ENCODE results near the gene TRNAU1AP. TPM values are rescaled to one million over a fixed set of nuclear protein-coding genes. Genes with fewer than 3 reads are reported as not detected.
"Not testable (repeated sequence)": the region's sequence is repeated elsewhere in the genome, so short reads cannot be mapped to it uniquely, and the experiment has no call there.

Gene TRNAU1AP
- total and polyA plus RNA-seq, 2 of the 13 experiments (the other 11 are each of a cell fraction or from before 2014, with no cell fraction given), result 29.0 to 42.9 TPM

GRCh38 chr1:28571911-28572310 lies 19.0 kb downstream of the TRNAU1AP start (continued):
- TF ChIP-seq HNRNPLL (IDR thresholded peaks at IDR 0.05; ENCODE audit: low read depth, low read length, poor library complexity, severe bottlenecking), result no peak

DNA sequence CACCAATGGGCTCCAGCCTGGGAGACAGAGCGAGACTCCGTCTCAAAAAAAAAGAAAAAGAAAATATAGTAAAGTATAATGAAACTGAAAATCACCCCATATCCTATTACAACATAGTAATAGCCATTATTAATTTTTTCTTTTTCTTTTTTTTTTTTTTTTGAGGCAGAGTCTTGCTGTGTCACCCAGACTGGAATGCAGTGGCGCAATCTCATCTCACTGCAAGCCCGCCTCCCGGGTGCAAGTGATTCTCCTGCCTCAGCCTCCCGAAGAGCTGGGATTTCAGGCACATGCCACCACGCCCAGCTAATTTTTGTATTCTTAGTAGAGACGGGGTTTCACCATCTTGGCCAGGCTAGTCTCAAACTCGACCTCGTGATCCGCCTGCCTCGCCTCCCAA lies 20.0 kb downstream of the TRNAU1AP start:
- H3K27me3 ChIP-seq (ENCODE audit: control insufficient read depth in 1 of 2, insufficient read depth in 2 of 2, low read length in 2 of 2); H3K4me3 ChIP-seq (replicated peaks in 1 of 3; ENCODE audit: insufficient read depth in 1 of 3, low read depth in 2 of 3, low read length in 3 of 3); H3K9ac ChIP-seq (ENCODE audit: insufficient read depth, low read depth, low read length); FAIRE-seq; ATAC-seq; H2AFZ ChIP-seq (ENCODE audit: low read length); in situ Hi-C loops (cut with HindIII; ENCODE audit: extremely low pct_ligation_motif_present, low pct_unique_long_range_greater_than_20kb); H3K9me3 ChIP-seq (ENCODE audit: low read length); H3K79me2 ChIP-seq (ENCODE audit: insufficient read depth, low read length); CTCF ChIA-PET (ENCODE audit: low intra/inter-chr PET ratio, low total read pairs); DNase-seq (ENCODE audit: low spot score); H3K4me2 ChIP-seq (ENCODE audit: low read depth, low read length); H3K4me1 ChIP-seq (ENCODE audit: insufficient read depth, low read length); intact Hi-C loops (cut with micrococcal nuclease; ENCODE audit: unreplicated experiment); H3K27ac ChIP-seq (ENCODE audit: extremely low read length, insufficient read depth, low read length); BruUV-seq (replicated peaks): not testable (repeated sequence)
- Histone ChIP-seq H4K20me1 (ENCODE audit: insufficient read depth, low read length) (peaks cover 11% of the 10 kb centered on the region), H3K36me3 (replicated peaks in 1 of 2; ENCODE audit: control insufficient read depth in 1 of 2, insufficient read depth in 2 of 2, low read length in 2 of 2) (peaks cover 7 to 28% of the 10 kb centered on the region in 2 experiments)
- WGBS (ENCODE audit: low lambda C conversion rate), result 92% methylated on average over 12 of the region's 12 CpGs
- POLR2A ChIA-PET, result interaction anchor here (1.1 to 2.2 kb wide), 3 partner anchors 9 to 19 kb away, joined by 3 to 16 read pairs (median 4); no protein-coding TSS in a partner anchor

DNA sequence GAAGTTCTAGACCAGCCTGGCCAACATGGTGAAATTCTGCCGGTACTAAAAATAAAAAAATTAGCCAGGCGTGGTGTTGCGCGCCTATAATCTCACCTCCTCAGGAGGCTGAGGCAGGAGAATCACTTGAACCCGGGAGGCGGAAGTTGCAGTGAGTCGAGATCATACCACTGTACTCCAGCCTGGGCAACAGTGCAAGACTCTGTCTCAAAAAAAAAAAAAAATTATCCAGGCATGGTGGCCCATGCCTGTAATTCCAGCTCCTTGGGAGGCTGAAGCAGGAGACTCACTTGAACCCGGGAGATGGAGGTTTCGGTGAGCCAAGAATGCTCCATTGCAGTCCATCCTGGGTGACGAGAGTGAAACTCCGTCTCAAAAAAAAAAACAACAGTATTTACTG lies 20.7 kb downstream of the TRNAU1AP start:
- DNase-seq (ENCODE audit: low spot score) (no peak), FAIRE-seq (no peak), ATAC-seq (no peak)
- H3K27ac ChIP-seq (ENCODE audit: extremely low read length, insufficient read depth, low read length), result no peak overlapping the region
- POLR2A ChIA-PET, result interaction anchor here (0.7 to 1.1 kb wide), 2 partner anchors 9 to 70 kb away, joined by 3 read pairs; no protein-coding TSS in a partner anchor
- WGBS (ENCODE audit: low lambda C conversion rate), result over 99% methylated on average over 11 of the region's 11 CpGs
- in situ Hi-C loops (cut with HindIII; ENCODE audit: extremely low pct_ligation_motif_present, low pct_unique_long_range_greater_than_20kb), result no loop called here
- TF ChIP-seq ZNF720 (CRISPR knock-in tag; IDR thresholded peaks at IDR 0.05) (no peak), NR3C1 (CRISPR knock-in tag; IDR thresholded peaks at IDR 0.05) (no peak), POGK (CRISPR knock-in tag; conservative IDR thresholded peaks at IDR 0.05) (no peak), FOXM1 (CRISPR knock-in tag; IDR thresholded peaks at IDR 0.05) (no peak), DRAP1 (CRISPR knock-in tag; IDR thresholded peaks at IDR 0.05) (no peak), FOXA1 (IDR thresholded peaks at IDR 0.05) (no peak), FOXA1 (CRISPR knock-in tag; IDR thresholded peaks at IDR 0.05) (no peak), ZSCAN25 (CRISPR knock-in tag; IDR thresholded peaks at IDR 0.05) (no peak), ZNF772 (CRISPR knock-in tag; IDR thresholded peaks at IDR 0.05) (no peak), E2F5 (CRISPR knock-in tag; conservative IDR thresholded peaks at IDR 0.05) (no peak)
- TF ChIP-seq, protein P1, sequence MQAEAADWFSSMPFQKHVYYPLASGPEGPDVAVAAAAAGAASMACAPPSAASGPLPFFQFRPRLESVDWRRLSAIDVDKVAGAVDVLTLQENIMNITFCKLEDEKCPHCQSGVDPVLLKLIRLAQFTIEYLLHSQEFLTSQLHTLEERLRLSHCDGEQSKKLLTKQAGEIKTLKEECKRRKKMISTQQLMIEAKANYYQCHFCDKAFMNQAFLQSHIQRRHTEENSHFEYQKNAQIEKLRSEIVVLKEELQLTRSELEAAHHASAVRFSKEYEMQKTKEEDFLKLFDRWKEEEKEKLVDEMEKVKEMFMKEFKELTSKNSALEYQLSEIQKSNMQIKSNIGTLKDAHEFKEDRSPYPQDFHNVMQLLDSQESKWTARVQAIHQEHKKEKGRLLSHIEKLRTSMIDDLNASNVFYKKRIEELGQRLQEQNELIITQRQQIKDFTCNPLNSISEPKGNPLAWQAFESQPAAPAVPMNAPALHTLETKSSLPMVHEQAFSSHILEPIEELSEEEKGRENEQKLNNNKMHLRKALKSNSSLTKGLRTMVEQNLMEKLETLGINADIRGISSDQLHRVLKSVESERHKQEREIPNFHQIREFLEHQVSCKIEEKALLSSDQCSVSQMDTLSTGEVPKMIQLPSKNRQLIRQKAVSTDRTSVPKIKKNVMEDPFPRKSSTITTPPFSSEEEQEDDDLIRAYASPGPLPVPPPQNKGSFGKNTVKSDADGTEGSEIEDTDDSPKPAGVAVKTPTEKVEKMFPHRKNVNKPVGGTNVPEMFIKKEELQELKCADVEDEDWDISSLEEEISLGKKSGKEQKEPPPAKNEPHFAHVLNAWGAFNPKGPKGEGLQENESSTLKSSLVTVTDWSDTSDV (CRISPR knock-in tag; IDR thresholded peaks at IDR 0.05), result no peak
- no TSS peak for BruUV-seq (replicated peaks)
- no peak overlapping the region for H2AFZ ChIP-seq (ENCODE audit: low read length)
- no peaks in the 10 kb centered on the region for H3K79me2 ChIP-seq (ENCODE audit: insufficient read depth, low read length)
- no peaks in the 10 kb centered on the region for H3K9me3 ChIP-seq (ENCODE audit: low read length)
- no peaks in the 10 kb centered on the region for H3K27me3 ChIP-seq (ENCODE audit: control insufficient read depth in 1 of 2, insufficient read depth in 2 of 2, low read length in 2 of 2)
- no peak overlapping the region for H3K4me3 ChIP-seq (replicated peaks in 1 of 3; ENCODE audit: insufficient read depth in 1 of 3, low read depth in 2 of 3, low read length in 3 of 3)
- peaks cover 2% of the 10 kb centered on the region for H3K4me1 ChIP-seq (ENCODE audit: insufficient read depth, low read length)
- peaks cover 17% of the 10 kb centered on the region for H4K20me1 ChIP-seq (ENCODE audit: insufficient read depth, low read length)
- peaks cover 5 to 27% of the 10 kb centered on the region in 2 experiments for H3K36me3 ChIP-seq (replicated peaks in 1 of 2; ENCODE audit: control insufficient read depth in 1 of 2, insufficient read depth in 2 of 2, low read length in 2 of 2)
- H3K4me2 ChIP-seq (ENCODE audit: low read depth, low read length), result no peak overlapping the region
- intact Hi-C loops (cut with micrococcal nuclease; ENCODE audit: unreplicated experiment), result no loop called here
- H3K9ac ChIP-seq (ENCODE audit: insufficient read depth, low read depth, low read length), result no peak overlapping the region
- CTCF ChIA-PET (ENCODE audit: low intra/inter-chr PET ratio, low total read pairs), result no interaction called here
